K562 (cell line): ENCODE results near the gene ZNF451. TPM values are rescaled to one million over a fixed set of nuclear protein-coding genes. Genes with fewer than 3 reads are reported as not detected.

ENCODE experiments used
- AFF1 ChIP-seq, 2 experiments: fragments of 450-650 bp; IDR thresholded peaks; 2 replicates each; pipeline ENCODE4 v1.6.1; 2018; ENCODE audit warnings: mild to moderate bottlenecking in 2 of 2, low read depth in 1 of 2; ENCODE audit not compliant: partially characterized antibody in 2 of 2
- CEBPG ChIP-seq, 3 experiments: fragments of 200-800 bp in 1 of 3; sonication (Bioruptor generic) in 1 of 3; sonication (generic) in 1 of 3; formaldehyde crosslinking in 1 of 3; IDR thresholded peaks in 2 of 3; conservative IDR thresholded peaks in 1 of 3; 2 replicates each; pipeline versions ENCODE4 v1.6.1 to v1.8.0; 2016 to 2022; ENCODE audit warnings: missing compliant biosample characterization in 2 of 3, missing genetic modification characterization in 2 of 3, mild to moderate bottlenecking in 1 of 3, missing genetic modification reagents in 1 of 3
- KAT7 ChIP-seq: sonication (generic); formaldehyde crosslinking; IDR thresholded peaks from 2 replicates; pipeline ENCODE4 v1.8.0; 2022; ENCODE audit warnings: missing genetic modification reagents, mild to moderate bottlenecking, borderline replicate concordance
- NR2C2 ChIP-seq, 2 experiments: fragments of 200-800 bp in 1 of 2; sonication (Bioruptor generic) in 1 of 2; sonication (generic) in 1 of 2; formaldehyde crosslinking in 1 of 2; IDR thresholded peaks; 2 replicates each; pipeline versions ENCODE4 v1.6.1 to v1.8.0; 2016 to 2022; ENCODE audit warnings: mild to moderate bottlenecking in 1 of 2, missing compliant biosample characterization in 1 of 2, missing genetic modification characterization in 1 of 2, missing genetic modification reagents in 1 of 2
- TARDBP ChIP-seq: fragments of 450-650 bp; IDR thresholded peaks from 2 replicates; pipeline ENCODE4 v1.6.1; 2016
- TBL1XR1 ChIP-seq, 2 experiments: IDR thresholded peaks; 2 replicates each; pipeline ENCODE4 v1.6.1; 2012; ENCODE audit warnings: improper control_type of control experiment in 2 of 2, low read length in 2 of 2, mild to moderate bottlenecking in 1 of 2
- TBP ChIP-seq: optimal IDR thresholded peaks from 2 replicates; pipeline ENCODE3; 2011; ENCODE audit warnings: low read depth, low read length, improper control_type of control experiment
- TEAD2 ChIP-seq: fragments of 450-650 bp; IDR thresholded peaks from 2 replicates; pipeline ENCODE4 v1.6.1; 2016; ENCODE audit warnings: missing genetic modification characterization, control low read depth, missing compliant biosample characterization
- TEAD4 ChIP-seq, 2 experiments: sonication (generic) in 1 of 2; formaldehyde crosslinking in 1 of 2; IDR thresholded peaks; 2 replicates each; pipeline versions ENCODE4 v1.6.1 to v1.8.0; 2012 to 2022; ENCODE audit warnings: borderline replicate concordance in 1 of 2, inconsistent platforms in 1 of 2, low read length in 1 of 2, mild to moderate bottlenecking in 1 of 2, missing genetic modification reagents in 1 of 2
- TRIM24 ChIP-seq, 2 experiments: fragments of 450-650 bp; IDR thresholded peaks; 2 replicates each; pipeline ENCODE4 v1.6.1; 2016
- ZNF224 ChIP-seq: sonication (generic); formaldehyde crosslinking; IDR thresholded peaks from 2 replicates; pipeline ENCODE4 v1.8.0; 2022; ENCODE audit warnings: mild to moderate bottlenecking, missing genetic modification reagents
- ZNF395 ChIP-seq: fragments of 200-800 bp; sonication (Bioruptor generic); IDR thresholded peaks from 2 replicates; pipeline ENCODE4 v1.6.1; 2017; ENCODE audit warnings: missing genetic modification characterization, missing compliant biosample characterization
- polyA plus RNA-seq, 8 experiments: library from polyadenylated mRNA; depleted of rRNA in 4 of 8; stranded (reverse) in 5 of 8; unstranded in 3 of 8; fragments of >200 nt; fragmentation: Nextera tagmentation in 2 of 8; fragmentation: Illumina TruSeq in 1 of 8; extraction: Ambion mirVana in 2 of 8; extraction: Trizol in 1 of 8; gene quantifications; 2 replicates each; pipeline versions ENCODE4 v1.2.1 to v1.2.3, GENCODE V29; 2011 to 2014; ENCODE audit warnings: inconsistent platforms in 1 of 8, missing spikeins in 1 of 8
- total RNA-seq, 7 experiments: library from RNA; depleted of rRNA in 6 of 7; stranded (reverse); fragments of >200 nt in 6 of 7; fragmentation: Illumina TruSeq in 2 of 7; extraction: Trizol in 2 of 7; gene quantifications; 2 replicates each; pipeline versions ENCODE4 v1.2.1 to v1.2.3, GENCODE V29; 2011 to 2021; ENCODE audit warnings: low replicate concordance in 1 of 7
- TF ChIP-seq, protein P1 (sequence below), 2 experiments: fragments of 450-650 bp; formaldehyde crosslinking in 1 of 2; IDR thresholded peaks; 2 replicates each; pipeline versions ENCODE4 v1.4.0 to v1.6.1; 2014 to 2020; ENCODE audit warnings: mild to moderate bottlenecking in 2 of 2, borderline replicate concordance in 1 of 2, low read depth in 1 of 2

ZNF451 gene
- total and polyA plus RNA-seq, 9 of the 15 experiments (the other 6 are each of a cell fraction or from before 2014, with no cell fraction given) = 16.1 to 74.3 (median 38.3) TPM

DNA sequence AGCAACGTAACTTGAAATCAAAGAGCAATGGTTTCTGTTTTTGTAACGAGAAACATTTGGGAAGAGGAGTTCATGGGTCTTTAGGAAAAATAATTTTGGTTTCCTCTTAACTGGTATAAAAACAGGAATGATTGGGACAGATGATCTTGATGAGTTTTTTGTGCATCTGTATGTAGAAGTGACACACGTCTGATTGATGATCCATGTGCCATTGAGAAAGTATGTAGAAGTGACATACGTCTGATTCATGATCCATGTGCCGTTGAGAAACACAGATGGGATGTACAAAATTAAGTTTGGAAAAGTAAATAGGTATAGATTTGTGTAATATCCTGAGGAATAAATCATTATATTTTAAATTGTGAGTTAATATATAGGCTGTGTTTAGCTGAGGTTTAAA lies 41.4 kb upstream of the ZNF451 start (continued):
- TF ChIP-seq, protein P1, sequence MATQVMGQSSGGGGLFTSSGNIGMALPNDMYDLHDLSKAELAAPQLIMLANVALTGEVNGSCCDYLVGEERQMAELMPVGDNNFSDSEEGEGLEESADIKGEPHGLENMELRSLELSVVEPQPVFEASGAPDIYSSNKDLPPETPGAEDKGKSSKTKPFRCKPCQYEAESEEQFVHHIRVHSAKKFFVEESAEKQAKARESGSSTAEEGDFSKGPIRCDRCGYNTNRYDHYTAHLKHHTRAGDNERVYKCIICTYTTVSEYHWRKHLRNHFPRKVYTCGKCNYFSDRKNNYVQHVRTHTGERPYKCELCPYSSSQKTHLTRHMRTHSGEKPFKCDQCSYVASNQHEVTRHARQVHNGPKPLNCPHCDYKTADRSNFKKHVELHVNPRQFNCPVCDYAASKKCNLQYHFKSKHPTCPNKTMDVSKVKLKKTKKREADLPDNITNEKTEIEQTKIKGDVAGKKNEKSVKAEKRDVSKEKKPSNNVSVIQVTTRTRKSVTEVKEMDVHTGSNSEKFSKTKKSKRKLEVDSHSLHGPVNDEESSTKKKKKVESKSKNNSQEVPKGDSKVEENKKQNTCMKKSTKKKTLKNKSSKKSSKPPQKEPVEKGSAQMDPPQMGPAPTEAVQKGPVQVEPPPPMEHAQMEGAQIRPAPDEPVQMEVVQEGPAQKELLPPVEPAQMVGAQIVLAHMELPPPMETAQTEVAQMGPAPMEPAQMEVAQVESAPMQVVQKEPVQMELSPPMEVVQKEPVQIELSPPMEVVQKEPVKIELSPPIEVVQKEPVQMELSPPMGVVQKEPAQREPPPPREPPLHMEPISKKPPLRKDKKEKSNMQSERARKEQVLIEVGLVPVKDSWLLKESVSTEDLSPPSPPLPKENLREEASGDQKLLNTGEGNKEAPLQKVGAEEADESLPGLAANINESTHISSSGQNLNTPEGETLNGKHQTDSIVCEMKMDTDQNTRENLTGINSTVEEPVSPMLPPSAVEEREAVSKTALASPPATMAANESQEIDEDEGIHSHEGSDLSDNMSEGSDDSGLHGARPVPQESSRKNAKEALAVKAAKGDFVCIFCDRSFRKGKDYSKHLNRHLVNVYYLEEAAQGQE (IDR thresholded peaks at IDR 0.05; ENCODE audit: borderline replicate concordance) = no peak
- TF ChIP-seq, protein P1 (CRISPR knock-in tag; IDR thresholded peaks at IDR 0.05; ENCODE audit: low read depth) = no peak
- TF ChIP-seq AFF1 (IDR thresholded peaks at IDR 0.05; ENCODE audit: low read depth in 1 of 2, partially characterized antibody in 2 of 2) (peak in 1 of 2 experiments; percentile 4), TEAD2 (tag) (peak; percentile 31; the same call in 1 of the 2 replicates), NR2C2 (CRISPR knock-in tag; IDR thresholded peaks at IDR 0.05) (no peak), NR2C2 (tag; IDR thresholded peaks at IDR 0.05) (no peak), KAT7 (CRISPR knock-in tag) (no peak), TEAD4 (IDR thresholded peaks at IDR 0.05; ENCODE audit: low read length) (no peak), TEAD4 (CRISPR knock-in tag; IDR thresholded peaks at IDR 0.05; ENCODE audit: borderline replicate concordance) (no peak), TBL1XR1 (IDR thresholded peaks at IDR 0.05; ENCODE audit: low read length in 2 of 2) (no peak), ZNF224 (CRISPR knock-in tag) (no peak), ZNF395 (CRISPR knock-in tag) (no peak), TBP (no peak), CEBPG (CRISPR knock-in tag; IDR thresholded peaks at IDR 0.05) (no peak), CEBPG (tag; conservative IDR thresholded peaks at IDR 0.05 in 1 of 2, IDR thresholded peaks at IDR 0.05 in 1 of 2) (no peak), TRIM24 (IDR thresholded peaks at IDR 0.05) (no peak), TARDBP (no peak)
